Measurements from ENCODE around the gene TSPAN7. TPM values are rescaled to one million over a fixed set of nuclear protein-coding genes. Genes with fewer than 3 reads are reported as not detected.
A peak's percentile ranks its signal among the peaks of the same experiment; 100 is the strongest.

TSPAN7 gene
- polyA plus RNA-seq, 2 of the 4 experiments (the other 2 are of a cell fraction) = 2.5 to 6.1 TPM

GRCh38 chrX:38628587-38628986 lies 67.2 kb downstream of the TSPAN7 start (continued):
- no peak for TF ChIP-seq ATOH8 (CRISPR knock-in tag; IDR thresholded peaks at IDR 0.05; ENCODE audit: low read depth)

- no peak overlapping the region for H3K4me2 ChIP-seq
- H3K4me1 ChIP-seq = no peaks in the 10 kb centered on the region
- DNase-seq (ENCODE audit: low read depth in 1 of 2, low spot score in 1 of 2) = no peak
- TF ChIP-seq RAD21 (conservative IDR thresholded peaks at IDR 0.05 in 1 of 2, IDR thresholded peaks at IDR 0.05 in 1 of 2) = no peak
- no peak for TF ChIP-seq CHD4 (IDR thresholded peaks at IDR 0.05; ENCODE audit: borderline replicate concordance)
- no peak for TF ChIP-seq NPAS2 (CRISPR knock-in tag; IDR thresholded peaks at IDR 0.05; ENCODE audit: borderline replicate concordance)
- TF ChIP-seq ZSCAN20 (CRISPR knock-in tag; IDR thresholded peaks at IDR 0.05) = no peak
- no peak for TF ChIP-seq NFE2L2 (conservative IDR thresholded peaks at IDR 0.05; ENCODE audit: low read length)
- TF ChIP-seq HEYL (CRISPR knock-in tag; IDR thresholded peaks at IDR 0.05) = no peak
- TF ChIP-seq RCOR1 (IDR thresholded peaks at IDR 0.05; ENCODE audit: low read depth, low read length) = no peak
- TF ChIP-seq ZFP36 (IDR thresholded peaks at IDR 0.05; ENCODE audit: borderline replicate concordance, partially characterized antibody) = no peak
- no peak for TF ChIP-seq HOXB5 (CRISPR knock-in tag; IDR thresholded peaks at IDR 0.05)
- no peak for TF ChIP-seq ZC3H11A (IDR thresholded peaks at IDR 0.05)
- H3K4me3 ChIP-seq = no peak overlapping the region
- ChIA-PET POLR2A (no interaction called here), CTCF (no interaction called here)
- no peak overlapping the region for H3K27ac ChIP-seq
- FAIRE-seq = peak; percentile 88
- 24% methylated on average over 2 of the region's 2 CpGs for WGBS (ENCODE audit: missing lambda C conversion rate)
- ATAC-seq = no peak
- H3K9me3 ChIP-seq = no peaks in the 10 kb centered on the region
These were observed 71.2 kb downstream of the TSPAN7 start for GRCh38 chrX:38632516-38632915.

DNA sequence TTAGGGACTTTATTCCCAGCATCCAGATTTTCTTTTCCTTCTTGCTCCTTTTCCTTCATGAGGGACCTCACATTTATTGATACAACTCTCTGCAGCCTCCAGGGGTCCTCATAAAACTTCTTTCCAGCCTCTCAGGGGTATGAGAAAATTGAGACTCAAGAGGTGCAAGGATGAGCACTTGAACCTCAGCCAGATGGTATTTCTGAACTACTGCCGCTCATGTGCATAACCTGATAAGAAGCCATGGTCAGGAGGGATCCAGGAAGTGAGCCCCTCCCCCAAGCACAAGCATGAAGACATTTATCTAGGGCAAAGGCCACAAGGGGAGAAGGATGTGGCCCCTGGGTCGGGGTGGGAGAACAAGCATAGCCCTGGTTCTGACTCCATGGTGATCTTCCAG lies 73.3 kb downstream of the TSPAN7 start:
- no peaks in the 10 kb centered on the region for H3K9me3 ChIP-seq
- H3K4me2 ChIP-seq = no peak overlapping the region
- DNase-seq (ENCODE audit: low read depth in 1 of 2, low spot score in 1 of 2) = no peak
- ChIA-PET CTCF (no interaction called here), POLR2A (no interaction called here)
- no peaks in the 10 kb centered on the region for H3K4me1 ChIP-seq
- 31% methylated on average over 2 of the region's 2 CpGs for WGBS (ENCODE audit: missing lambda C conversion rate)
- no peak overlapping the region for H3K4me3 ChIP-seq
- TF ChIP-seq E2F6 (IDR thresholded peaks at IDR 0.05; ENCODE audit: borderline replicate concordance, low read depth) = no peak
- ATAC-seq = no peak
- no peak overlapping the region for H3K27ac ChIP-seq
- FAIRE-seq = no peak

DNA sequence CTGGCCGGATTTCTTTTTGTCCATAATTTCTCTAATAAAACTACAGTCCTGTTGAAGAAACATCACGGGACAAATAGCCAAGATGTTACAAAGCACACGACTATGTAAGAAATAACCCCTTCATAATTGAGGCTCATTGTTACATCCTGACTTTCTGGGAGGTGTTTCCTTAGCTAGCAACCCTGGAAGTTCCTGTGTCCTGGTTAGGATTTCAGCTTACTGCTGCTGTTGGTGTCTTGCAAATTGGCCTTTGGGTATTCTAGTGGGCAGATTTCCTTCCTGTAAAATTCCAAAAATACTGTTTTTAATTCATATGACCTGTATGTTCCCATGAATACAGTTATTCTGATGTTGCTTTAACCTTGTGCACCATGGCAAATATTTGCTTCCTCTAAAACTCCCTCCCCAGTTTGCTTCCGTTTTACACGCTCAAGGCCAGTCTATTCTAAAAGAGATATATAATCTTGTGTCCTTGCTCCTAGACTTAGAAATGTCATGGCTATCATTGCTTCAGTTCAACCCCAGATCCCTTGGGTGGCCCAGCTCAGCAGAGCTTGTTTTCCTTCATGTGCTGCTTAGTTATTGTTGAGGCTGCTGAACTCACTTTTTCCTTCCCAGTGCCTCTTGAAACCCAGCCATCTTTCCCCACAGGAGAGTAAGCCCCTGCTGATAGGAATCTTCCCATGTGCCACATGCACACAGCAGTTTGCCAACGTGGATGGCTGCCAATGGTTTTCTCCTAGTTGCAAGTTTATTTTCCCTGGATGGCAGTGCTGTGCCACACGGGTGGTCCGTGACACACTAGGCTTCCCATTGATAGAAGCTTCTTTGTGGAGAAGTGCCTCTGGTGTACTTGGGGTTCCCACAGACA lies 75.8 kb downstream of the TSPAN7 start:
- TF ChIP-seq CHD2 (IDR thresholded peaks at IDR 0.05; ENCODE audit: low read length, partially characterized antibody) (no peak), BCL3 (IDR thresholded peaks at IDR 0.05) (no peak), HDAC2 (IDR thresholded peaks at IDR 0.05) (no peak), NPAS2 (CRISPR knock-in tag; IDR thresholded peaks at IDR 0.05; ENCODE audit: borderline replicate concordance) (no peak), CEBPB (IDR thresholded peaks at IDR 0.05) (no peak), NFE2L2 (conservative IDR thresholded peaks at IDR 0.05; ENCODE audit: low read length) (no peak)
- TF ChIP-seq, protein P1, sequence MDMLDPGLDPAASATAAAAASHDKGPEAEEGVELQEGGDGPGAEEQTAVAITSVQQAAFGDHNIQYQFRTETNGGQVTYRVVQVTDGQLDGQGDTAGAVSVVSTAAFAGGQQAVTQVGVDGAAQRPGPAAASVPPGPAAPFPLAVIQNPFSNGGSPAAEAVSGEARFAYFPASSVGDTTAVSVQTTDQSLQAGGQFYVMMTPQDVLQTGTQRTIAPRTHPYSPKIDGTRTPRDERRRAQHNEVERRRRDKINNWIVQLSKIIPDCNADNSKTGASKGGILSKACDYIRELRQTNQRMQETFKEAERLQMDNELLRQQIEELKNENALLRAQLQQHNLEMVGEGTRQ (IDR thresholded peaks at IDR 0.05) = no peak
- no peak for ATAC-seq
- DNase-seq (ENCODE audit: low read depth in 1 of 2, low spot score in 1 of 2) = no peak
- Histone ChIP-seq H3K9me3 (no peaks in the 10 kb centered on the region), H3K4me3 (no peak overlapping the region), H3K27ac (no peak overlapping the region), H3K4me2 (no peak overlapping the region), H3K4me1 (no peaks in the 10 kb centered on the region)
- WGBS (ENCODE audit: missing lambda C conversion rate) = 75% methylated on average over 7 of the region's 8 CpGs
- FAIRE-seq = no peak
- ChIA-PET POLR2A (no interaction called here), CTCF (interaction anchor here (1.7 kb wide), 1 partner anchor 17 kb away, joined by 4 read pairs; no protein-coding TSS in a partner anchor)

Data from A549 (cell line).